HG03280 (cell line): Measurements from ENCODE around the gene LTC4S.

Experiments
- ATAC-seq: cut with Tn5 transposase; IDR thresholded peaks from one replicate; pipeline ENCODE4 v1.9.1; 2021; ENCODE audit warnings: mild to moderate bottlenecking, moderate library complexity; ENCODE audit not compliant: unreplicated experiment

The LTC4S gene

DNA sequence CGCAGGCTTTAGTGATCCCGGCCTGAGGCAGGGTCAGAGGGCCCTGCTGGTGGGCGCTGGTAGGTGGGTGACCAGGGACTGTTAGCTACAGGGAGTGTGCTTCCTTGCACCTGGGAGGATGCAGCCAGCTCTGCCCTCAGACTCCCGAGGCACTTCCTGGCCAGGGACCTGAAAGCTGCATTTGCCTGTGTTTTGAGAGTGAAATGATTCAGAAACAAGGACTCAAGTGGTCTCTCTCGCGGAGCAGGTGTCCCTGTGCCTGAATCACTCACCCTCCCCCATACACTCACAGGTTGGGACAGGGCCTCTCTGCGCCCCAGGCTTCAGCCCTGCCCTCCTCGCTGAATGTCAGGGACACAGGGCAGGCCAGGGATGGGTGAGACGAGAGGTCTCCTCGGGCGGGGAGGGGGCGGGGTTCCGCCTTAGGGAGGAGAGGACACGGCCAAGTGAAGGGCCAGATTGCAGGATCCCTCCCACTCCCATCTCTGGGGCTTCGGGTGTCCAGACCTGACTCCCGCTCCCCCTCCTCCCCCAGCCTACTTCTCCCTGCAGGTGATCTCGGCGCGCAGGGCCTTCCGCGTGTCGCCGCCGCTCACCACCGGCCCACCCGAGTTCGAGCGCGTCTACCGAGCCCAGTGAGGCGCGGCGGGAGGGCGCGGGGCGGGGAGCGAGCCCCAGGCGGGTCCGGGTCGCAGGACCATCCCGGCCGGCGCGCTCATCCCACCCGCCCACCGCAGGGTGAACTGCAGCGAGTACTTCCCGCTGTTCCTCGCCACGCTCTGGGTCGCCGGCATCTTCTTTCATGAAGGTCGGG, 1.5 kb downstream of the LTC4S start:
- ATAC-seq, result peak; percentile 1

GRCh38 chr5:179795863-179796833, 2.4 kb downstream of the LTC4S start:
- ATAC-seq, result peak; percentile 78

GRCh38 chr5:179796877-179797608, 3.3 kb downstream of the LTC4S start:
- ATAC-seq, result no peak

- no peak for ATAC-seq
Measured at GRCh38 chr5:179797741-179798140, 4.0 kb downstream of the LTC4S start.

DNA sequence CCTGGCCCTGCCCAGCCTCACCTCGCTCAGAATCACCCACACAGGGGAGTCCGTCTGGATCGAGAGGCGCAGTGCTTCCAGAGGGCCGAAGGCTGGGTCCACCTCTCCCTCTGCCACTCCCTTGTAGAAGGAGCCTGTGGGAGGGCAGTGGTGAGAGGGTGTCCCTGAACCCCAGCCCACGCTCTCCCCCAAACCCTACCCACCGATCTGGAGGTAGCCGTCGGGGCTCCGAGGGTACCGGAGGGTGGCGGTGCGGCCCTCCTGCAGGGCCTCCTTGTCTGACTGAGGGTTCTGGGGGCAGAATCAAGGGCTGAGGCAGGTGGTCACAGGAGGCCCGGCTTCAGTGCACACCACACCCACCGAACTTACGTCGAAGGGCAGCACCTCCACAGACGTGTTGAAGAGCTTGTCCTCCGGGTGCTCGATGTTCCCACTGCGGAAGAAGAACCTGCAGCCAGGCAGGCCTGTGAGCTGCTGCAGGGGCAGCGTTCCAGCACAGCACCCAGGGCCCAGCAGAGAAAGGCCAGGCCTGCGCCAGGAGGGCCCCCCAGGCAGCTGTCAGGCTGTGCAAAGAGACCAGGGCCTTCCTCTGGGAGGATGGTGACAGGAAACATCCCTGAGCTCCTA, 4.5 kb downstream of the LTC4S start:
- ATAC-seq, result no peak

GRCh38 chr5:179798771-179799643, 5.2 kb downstream of the LTC4S start:
- no peak for ATAC-seq

DNA sequence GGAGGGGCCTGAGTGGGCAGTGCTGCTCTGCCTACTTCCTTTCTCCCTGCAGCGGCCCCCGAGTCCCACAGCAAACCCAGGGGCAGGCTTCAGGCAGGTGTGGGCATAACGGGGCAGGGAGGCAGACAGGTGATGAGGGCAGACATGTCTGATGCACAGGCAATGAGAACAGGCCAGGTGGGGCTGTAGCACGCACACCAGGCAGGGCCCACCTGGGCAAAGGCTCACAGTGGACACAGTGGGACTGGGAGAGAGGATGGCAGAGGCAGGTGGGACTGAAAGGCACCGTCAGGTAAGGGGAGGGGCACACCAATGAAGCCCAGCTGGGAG, 5.8 kb downstream of the LTC4S start:
- ATAC-seq, result no peak

DNA sequence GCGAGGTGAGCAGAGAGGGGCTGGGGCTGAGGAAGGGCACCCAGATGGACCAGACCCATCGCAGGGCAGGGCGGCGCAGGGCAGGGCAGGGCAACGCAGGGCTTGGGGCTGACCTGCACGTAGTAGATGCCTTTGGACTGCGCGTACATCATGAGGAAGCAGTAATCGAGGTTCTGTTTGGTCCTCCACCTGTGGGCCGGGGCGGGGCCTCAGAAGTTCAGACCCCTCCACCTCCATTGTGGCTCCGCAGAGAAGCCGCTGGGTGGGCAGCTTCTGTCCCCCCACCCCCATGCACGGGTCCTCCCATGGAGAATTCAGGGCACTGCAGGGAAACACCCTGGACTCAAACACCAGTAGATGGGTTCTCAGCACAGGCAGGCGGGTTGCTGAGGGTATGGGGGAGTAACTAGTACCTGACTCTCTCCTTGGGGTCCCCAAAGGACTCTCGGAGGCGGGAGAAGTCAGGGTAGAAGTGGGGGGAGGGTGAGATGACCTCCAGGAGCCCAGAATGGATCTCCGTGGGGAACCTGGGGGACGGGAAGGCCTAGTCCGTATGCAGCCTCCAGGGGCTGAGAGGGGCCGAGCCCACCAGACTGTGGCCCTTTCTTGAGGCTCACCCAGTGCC, 6.4 kb downstream of the LTC4S start:
- ATAC-seq, result no peak

DNA sequence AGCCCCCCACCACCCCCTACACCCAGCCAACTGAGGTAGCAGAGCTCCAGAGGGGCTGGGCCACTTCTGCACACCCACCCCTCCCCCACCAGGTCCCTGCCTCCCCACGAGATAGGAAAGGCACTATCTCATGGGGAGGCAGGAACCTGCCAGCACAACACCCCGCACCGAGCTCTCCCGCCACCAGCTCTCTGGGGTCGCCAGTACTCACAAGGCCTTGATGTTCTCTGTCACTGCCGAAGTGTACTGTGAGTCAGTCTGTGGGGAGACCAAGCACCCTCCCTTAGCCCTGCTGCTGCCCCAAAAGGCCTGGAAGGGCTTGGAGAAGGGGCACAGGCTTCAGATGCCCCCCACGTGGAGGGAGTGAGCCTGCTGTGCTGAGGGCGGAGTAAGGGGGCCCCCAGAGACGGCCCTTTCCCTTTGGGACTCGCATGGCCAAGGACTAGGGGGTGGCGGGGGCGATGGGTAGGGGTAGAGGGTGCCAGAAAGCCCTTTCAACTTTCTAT, 7.0 kb downstream of the LTC4S start:
- ATAC-seq, result no peak

GRCh38 chr5:179801304-179802206, 7.8 kb downstream of the LTC4S start:
- ATAC-seq, result peak; percentile 32

DNA sequence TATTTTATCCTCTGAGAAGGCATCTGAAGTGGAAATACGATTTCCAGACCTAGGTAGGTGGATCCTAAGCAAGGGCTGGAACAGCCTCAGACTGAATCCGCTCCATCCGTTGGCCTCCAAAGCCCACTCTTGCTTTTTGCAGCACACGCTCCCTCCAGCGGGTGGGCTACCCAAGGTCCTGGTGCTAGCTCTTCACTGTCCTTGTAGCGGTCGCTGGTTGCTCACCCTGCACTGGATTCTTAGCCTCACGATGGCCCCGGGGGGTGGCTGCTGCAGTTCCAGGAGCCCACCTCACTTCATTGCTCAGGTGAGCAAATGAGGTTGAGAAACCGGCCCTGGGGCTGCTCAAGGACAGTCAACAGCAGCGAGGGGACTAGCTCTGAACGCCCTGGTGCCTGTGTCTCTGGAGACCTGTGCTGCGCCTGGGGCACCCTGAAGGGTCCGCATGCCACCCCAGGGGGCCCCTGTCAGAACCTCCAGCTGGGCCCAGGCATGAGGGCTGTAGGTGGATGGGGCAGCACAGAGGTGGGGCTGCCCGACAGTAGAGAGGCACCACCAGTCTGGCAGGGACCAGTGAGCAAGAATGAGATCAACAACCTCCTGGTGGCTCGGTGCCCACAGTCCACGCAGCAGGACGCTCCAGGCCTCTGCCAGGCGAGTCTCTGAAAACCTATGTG, 8.6 kb downstream of the LTC4S start:
- no peak for ATAC-seq

- no peak for ATAC-seq
Measured at GRCh38 chr5:179802950-179803562, 9.3 kb downstream of the LTC4S start.

GRCh38 chr5:179803651-179804554, 10.1 kb downstream of the LTC4S start:
- no peak for ATAC-seq

- ATAC-seq, result no peak
Measured at GRCh38 chr5:179804555-179804947, 10.8 kb downstream of the LTC4S start.

GRCh38 chr5:179805070-179805528, 11.3 kb downstream of the LTC4S start:
- ATAC-seq, result no peak
